Lower leg skin (tissue), 3 donors: Measurements from ENCODE around the gene HHLA2.

Source experiments
- POLR2A ChIP-seq, 2 donors: fragments of 450-650 bp; IDR thresholded peaks; one replicate each; pipeline ENCODE4 v1.6.1; 2016 to 2017; ENCODE audit warnings: antibody characterized with exemption in 2 of 2, mild to moderate bottlenecking in 1 of 2, moderate library complexity in 1 of 2
- TF ChIP-seq, protein P1 (sequence below), 3 donors: fragments of 450-650 bp; IDR thresholded peaks; one replicate each; pipeline ENCODE4 v1.5.1; 2016; ENCODE audit warnings: antibody characterized with exemption in 3 of 3, mild to moderate bottlenecking in 3 of 3, moderate library complexity in 2 of 3

- TF ChIP-seq, protein P1, sequence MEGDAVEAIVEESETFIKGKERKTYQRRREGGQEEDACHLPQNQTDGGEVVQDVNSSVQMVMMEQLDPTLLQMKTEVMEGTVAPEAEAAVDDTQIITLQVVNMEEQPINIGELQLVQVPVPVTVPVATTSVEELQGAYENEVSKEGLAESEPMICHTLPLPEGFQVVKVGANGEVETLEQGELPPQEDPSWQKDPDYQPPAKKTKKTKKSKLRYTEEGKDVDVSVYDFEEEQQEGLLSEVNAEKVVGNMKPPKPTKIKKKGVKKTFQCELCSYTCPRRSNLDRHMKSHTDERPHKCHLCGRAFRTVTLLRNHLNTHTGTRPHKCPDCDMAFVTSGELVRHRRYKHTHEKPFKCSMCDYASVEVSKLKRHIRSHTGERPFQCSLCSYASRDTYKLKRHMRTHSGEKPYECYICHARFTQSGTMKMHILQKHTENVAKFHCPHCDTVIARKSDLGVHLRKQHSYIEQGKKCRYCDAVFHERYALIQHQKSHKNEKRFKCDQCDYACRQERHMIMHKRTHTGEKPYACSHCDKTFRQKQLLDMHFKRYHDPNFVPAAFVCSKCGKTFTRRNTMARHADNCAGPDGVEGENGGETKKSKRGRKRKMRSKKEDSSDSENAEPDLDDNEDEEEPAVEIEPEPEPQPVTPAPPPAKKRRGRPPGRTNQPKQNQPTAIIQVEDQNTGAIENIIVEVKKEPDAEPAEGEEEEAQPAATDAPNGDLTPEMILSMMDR (IDR thresholded peaks at IDR 0.05) = no peak
- no peak for TF ChIP-seq POLR2A (IDR thresholded peaks at IDR 0.05)
Measured at GRCh38 chr3:108302570-108302969, 6.2 kb downstream of the HHLA2 start.
